Loucy (cell line): ENCODE data around the gene NAPSA.

Source experiments
- H2AFZ ChIP-seq: fragments of 200-600 bp; sonication (generic); 2 replicates; pipeline ENCODE4 v1.6.0; 2016; ENCODE audit warnings: antibody characterized with exemption, mild to moderate bottlenecking, low read length, moderate library complexity
- H3F3A ChIP-seq: fragments of 200-600 bp; 2 replicates; pipeline ENCODE4 v1.6.0; 2016; ENCODE audit warnings: antibody characterized with exemption, low read depth, mild to moderate bottlenecking
- H3K27me3 ChIP-seq: fragments of 200-600 bp; sonication (generic); 2 replicates; pipeline ENCODE4 v1.6.1; 2014; ENCODE audit warnings: low read length, mild to moderate bottlenecking; ENCODE audit not compliant: insufficient read depth, poor library complexity, severe bottlenecking
- H3K36me3 ChIP-seq: fragments of 200-600 bp; sonication (generic); 2 replicates; pipeline ENCODE4 v1.6.1; 2016; ENCODE audit warnings: low read length; ENCODE audit not compliant: insufficient read depth
- H3K4me1 ChIP-seq: fragments of 200-600 bp; sonication (generic); 2 replicates; pipeline ENCODE4 v1.5.1; 2014; ENCODE audit warnings: low read length, mild to moderate bottlenecking; ENCODE audit not compliant: insufficient read depth, poor library complexity, severe bottlenecking
- H3K4me2 ChIP-seq: fragments of 200-600 bp; sonication (generic); 2 replicates; pipeline ENCODE4 v1.6.0; 2014; ENCODE audit warnings: antibody characterized with exemption, low read length, low read depth, mild to moderate bottlenecking; ENCODE audit not compliant: poor library complexity, severe bottlenecking
- H3K4me3 ChIP-seq: fragments of 200-600 bp; sonication (generic); 2 replicates; pipeline ENCODE4 v1.5.1; 2014; ENCODE audit warnings: low read length, mild to moderate bottlenecking, mixed read lengths; ENCODE audit not compliant: poor library complexity, severe bottlenecking
- H3K79me2 ChIP-seq: fragments of 200-600 bp; sonication (generic); 2 replicates; pipeline ENCODE4 v1.6.1; 2014; ENCODE audit warnings: low read length; ENCODE audit not compliant: insufficient read depth
- H3K9ac ChIP-seq: fragments of 200-600 bp; sonication (generic); 2 replicates; pipeline ENCODE4 v1.6.0; 2014; ENCODE audit warnings: mild to moderate bottlenecking, low read depth, low read length, moderate library complexity; ENCODE audit not compliant: poor library complexity, severe bottlenecking
- H3K9me2 ChIP-seq: fragments of 200-600 bp; sonication (generic); replicated peaks from 2 replicates; pipeline ENCODE4 v1.6.1; 2016; ENCODE audit warnings: low read depth, low read length, mixed read lengths
- H3K9me3 ChIP-seq: fragments of 200-600 bp; sonication (generic); 2 replicates; pipeline ENCODE4 v1.6.1; 2014; ENCODE audit warnings: mild to moderate bottlenecking, antibody characterized with exemption, low read length, low read depth; ENCODE audit not compliant: insufficient read depth
- H4K20me1 ChIP-seq: fragments of 200-600 bp; sonication (generic); 2 replicates; pipeline ENCODE4 v1.6.0; 2014; ENCODE audit warnings: antibody characterized with exemption, low read length, mild to moderate bottlenecking; ENCODE audit not compliant: insufficient read depth, poor library complexity, severe bottlenecking
- CTCF ChIP-seq: fragments of 200-600 bp; sonication (generic); conservative IDR thresholded peaks from 2 replicates; pipeline ENCODE4 v1.5.1; 2014; ENCODE audit warnings: mild to moderate bottlenecking, antibody characterized with exemption, low read length
- EZH2phosphoT487 ChIP-seq: fragments of 200-600 bp; IDR thresholded peaks from 2 replicates; pipeline ENCODE4 v1.6.1; 2018; ENCODE audit warnings: antibody characterized with exemption, mild to moderate bottlenecking, moderate library complexity, borderline replicate concordance

Gene NAPSA

GRCh38 chr19:50320051-50320450 lies 45.4 kb downstream of the NAPSA start:
- no peak overlapping the region for H2AFZ ChIP-seq

GRCh38 chr19:50319156-50319555 lies 46.3 kb downstream of the NAPSA start:
- Histone ChIP-seq H3F3A (no peaks in the 10 kb centered on the region), H3K36me3 (no peaks in the 10 kb centered on the region), H3K9me2 (no peaks in the 10 kb centered on the region), H3K4me3 (no peak overlapping the region), H2AFZ (no peak overlapping the region), H3K9ac (no peak overlapping the region), H3K79me2 (no peaks in the 10 kb centered on the region), H3K4me1 (no peaks in the 10 kb centered on the region), H3K27me3 (no peaks in the 10 kb centered on the region), H3K9me3 (no peaks in the 10 kb centered on the region), H3K4me2 (no peak overlapping the region), H4K20me1 (no peaks in the 10 kb centered on the region)
- no peak for TF ChIP-seq CTCF

More at GRCh38 chr19:50320051-50320450, 45.4 kb downstream of the NAPSA start:
- H3K9me3 ChIP-seq, result no peaks in the 10 kb centered on the region
- H4K20me1 ChIP-seq, result no peaks in the 10 kb centered on the region
- no peaks in the 10 kb centered on the region for H3K9me2 ChIP-seq
- TF ChIP-seq EZH2phosphoT487, result no peak
- no peak for TF ChIP-seq CTCF
- no peak overlapping the region for H3K4me2 ChIP-seq
- no peaks in the 10 kb centered on the region for H3K36me3 ChIP-seq
- H3K9ac ChIP-seq, result no peak overlapping the region
- no peak overlapping the region for H3K4me3 ChIP-seq
- no peaks in the 10 kb centered on the region for H3F3A ChIP-seq
- no peaks in the 10 kb centered on the region for H3K79me2 ChIP-seq
- H3K4me1 ChIP-seq, result no peaks in the 10 kb centered on the region
- no peaks in the 10 kb centered on the region for H3K27me3 ChIP-seq

- no peaks in the 10 kb centered on the region for H3K27me3 ChIP-seq
- no peaks in the 10 kb centered on the region for H3K36me3 ChIP-seq
- H2AFZ ChIP-seq, result no peak overlapping the region
- no peak overlapping the region for H3K4me3 ChIP-seq
- H3K9me3 ChIP-seq, result peaks cover 1% of the 10 kb centered on the region; the same call in 1 of the 2 replicates
- H3K4me2 ChIP-seq, result no peak overlapping the region
- H4K20me1 ChIP-seq, result no peaks in the 10 kb centered on the region
- H3F3A ChIP-seq, result no peaks in the 10 kb centered on the region
- no peak overlapping the region for H3K9ac ChIP-seq
- no peaks in the 10 kb centered on the region for H3K4me1 ChIP-seq
- no peaks in the 10 kb centered on the region for H3K9me2 ChIP-seq
- TF ChIP-seq EZH2phosphoT487, result no peak
- TF ChIP-seq CTCF, result no peak
- no peaks in the 10 kb centered on the region for H3K79me2 ChIP-seq
Measured at GRCh38 chr19:50318438-50318837, 47.0 kb downstream of the NAPSA start.
